ENCODE results near the gene OXSR1.

DNA sequence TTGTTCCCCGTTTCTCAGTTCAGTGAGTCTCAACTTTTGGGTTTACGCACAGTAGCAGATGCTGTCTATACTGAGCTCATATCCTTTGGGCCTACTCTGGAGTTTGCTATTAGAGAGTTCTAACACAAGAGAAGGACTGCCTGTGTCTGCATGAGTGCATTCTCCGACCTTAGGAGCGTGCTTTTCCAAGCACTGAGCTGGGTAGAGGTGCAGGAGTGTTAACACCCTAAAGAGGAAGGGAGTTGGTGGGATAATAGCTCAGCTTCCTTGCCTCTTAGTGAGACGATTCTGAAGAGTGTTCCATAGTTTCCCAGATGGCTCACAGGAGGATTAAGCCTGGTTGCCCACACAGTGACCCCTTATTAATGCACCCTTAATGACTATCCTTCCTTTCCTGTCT lies 6.9 kb upstream of the OXSR1 start:
- TF ChIP-seq GATA2 (IDR thresholded peaks at IDR 0.05; ENCODE audit: low read depth, low read length) (no peak), GATA3 (IDR thresholded peaks at IDR 0.05; ENCODE audit: low read depth, low read length) (no peak)
